Measurements from ENCODE around the gene DHX8. TPM values are rescaled to one million over a fixed set of nuclear protein-coding genes. Genes with fewer than 3 reads are reported as not detected.

The DHX8 gene
- total and polyA plus RNA-seq, 2 of the 8 experiments (the other 6 are each of a cell fraction or from before 2014, with no cell fraction given): 30.5 to 59.4 TPM

DNA sequence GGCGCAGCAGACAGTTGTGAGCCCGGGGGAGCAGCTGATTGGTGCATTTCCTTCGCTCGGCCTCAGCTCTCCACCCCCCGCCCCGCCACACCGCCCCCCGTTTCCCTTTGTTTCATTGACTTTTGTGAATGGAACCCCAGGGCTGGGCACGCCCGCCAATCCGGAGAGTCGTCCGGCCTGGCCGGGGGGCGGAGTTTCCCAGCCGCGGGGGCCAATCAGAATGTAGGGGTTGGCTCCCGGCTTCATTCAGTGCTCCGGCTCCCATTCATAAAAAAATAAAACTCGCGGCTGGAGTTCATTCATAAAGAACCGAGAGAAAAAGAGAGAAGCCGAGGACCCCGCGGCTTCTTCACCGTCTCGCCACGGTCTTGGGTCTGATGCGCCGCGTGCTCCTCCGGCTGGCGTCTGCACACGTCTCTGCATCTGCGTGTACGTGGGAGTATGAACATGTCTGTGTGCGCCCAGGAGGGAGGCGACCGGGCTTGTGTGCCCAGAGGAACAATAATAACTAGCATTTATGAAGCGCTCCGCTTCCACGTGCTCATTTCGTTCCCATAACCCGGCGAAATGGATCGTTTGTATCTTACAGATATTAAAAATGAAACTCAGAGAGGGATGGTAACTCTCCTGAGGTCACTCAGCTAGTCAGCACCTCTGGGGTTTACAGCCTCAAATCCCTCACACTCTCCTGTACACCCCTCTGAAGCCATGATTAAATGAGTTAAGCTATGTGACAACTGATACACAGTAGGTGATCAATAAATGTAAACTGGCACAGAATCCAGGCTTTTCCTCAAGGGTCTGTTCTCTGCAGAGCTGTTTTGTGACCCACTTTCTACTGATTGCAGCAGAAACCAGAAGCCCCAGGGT, 62.8 kb downstream of the DHX8 start, which contains the start of gene ETV4:
Gene ETV4, minus strand, starts transcription at position 22 of the 870 bp plus-strand sequence. CDS start 723 bp downstream, outside the sequence.
- FAIRE-seq: no peak
- Histone ChIP-seq H3K9me3 (ENCODE audit: insufficient read depth in 2 of 2, low read depth in 1 of 2, low read length in 1 of 2) (no peaks in the 10 kb centered on the region), H3K23me2 (ENCODE audit: low read depth, low read length) (peaks cover 19% of the 10 kb centered on the region), H3K18ac (ENCODE audit: extremely low read depth, low read length) (peak within 1 kb of the TSS; percentile 82), H3K23ac (ENCODE audit: insufficient read length) (no peak within 1 kb of the TSS), H3K14ac (ENCODE audit: insufficient read length) (no peak within 1 kb of the TSS), H2BK120ac (replicated peaks; ENCODE audit: low read depth, low read length) (no peak within 1 kb of the TSS), H3K27ac (ENCODE audit: low read depth, low read length) (peak within 1 kb of the TSS; percentile 82; the same call in 1 of the 2 replicates), H2BK20ac (ENCODE audit: low read length) (0 out of 2 replicates have a peak within 1 kb of the TSS, but pooled peaks have one; percentile 32), H2AK5ac (ENCODE audit: low read depth, low read length) (no peak within 1 kb of the TSS), H3K36me3 (ENCODE audit: control insufficient read depth in 2 of 4, insufficient read depth in 4 of 4, low read length in 3 of 4) (no peaks in the 10 kb centered on the region), H3K4ac (replicated peaks; ENCODE audit: insufficient read length, low read depth, low read length) (peak within 1 kb of the TSS; percentile 79), H3K79me2 (ENCODE audit: control insufficient read depth in 1 of 2, insufficient read depth in 2 of 2, low read length in 2 of 2) (peaks cover 16 to 32% of the 10 kb centered on the region in 2 experiments; a peak in 3 of 4 replicates), H4K5ac (ENCODE audit: insufficient read length, low read depth, low read length) (no peak within 1 kb of the TSS), H4K8ac (ENCODE audit: extremely low read depth, insufficient read depth, low read length) (peak within 1 kb of the TSS; percentile 96), H3K4me2 (ENCODE audit: insufficient read depth in 1 of 2, low read depth in 2 of 2, low read length in 2 of 2) (peak within 1 kb of the TSS; percentile 78 to 88), H2BK15ac (ENCODE audit: low read length) (peak within 1 kb of the TSS; percentile 81; the same call in 1 of the 2 replicates), H3K4me3 (ENCODE audit: extremely low read depth in 1 of 4, insufficient read depth in 2 of 4, low read depth in 3 of 4, low read length in 4 of 4) (peak within 1 kb of the TSS; percentile 56 to 71 (median 64)), H2BK5ac (ENCODE audit: low read depth, low read length) (peak within 1 kb of the TSS; percentile 95), H3K27me3 (replicated peaks in 1 of 4; ENCODE audit: control insufficient read depth in 3 of 4, extremely low read depth in 1 of 4, insufficient read depth in 3 of 4, low read length in 3 of 4) (peaks cover 0 to 12% (median 7%) of the 10 kb centered on the region in 4 experiments; a peak in 5 of 7 replicates), H2AFZ (ENCODE audit: low read length) (no peak within 1 kb of the TSS), H4K91ac (replicated peaks; ENCODE audit: insufficient read length, low read length) (peak within 1 kb of the TSS; percentile 62), H3K4me1 (replicated peaks in 1 of 4; ENCODE audit: control insufficient read depth in 3 of 4, insufficient read depth in 4 of 4, low read length in 3 of 4) (peaks cover 24 to 35% (median 30%) of the 10 kb centered on the region in 4 experiments), H4K20me1 (replicated peaks in 1 of 2; ENCODE audit: control insufficient read depth in 1 of 2, insufficient read depth in 2 of 2, low read length in 2 of 2) (no peaks in the 10 kb centered on the region), H2BK12ac (ENCODE audit: low read depth, low read length) (peak within 1 kb of the TSS; percentile 93), H3K56ac (replicated peaks; ENCODE audit: insufficient read length, low read depth, low read length) (peak within 1 kb of the TSS; percentile 66), H3K9ac (replicated peaks in 1 of 4; ENCODE audit: extremely low read depth in 1 of 4, low read depth in 3 of 4, low read length in 3 of 4) (peak within 1 kb of the TSS; percentile 63 to 73 (median 68)), H3K79me1 (ENCODE audit: low read depth, low read length) (peaks cover 11% of the 10 kb centered on the region)
- 3% methylated on average over 37 of the region's 46 CpGs; no CpG with 5 or more reads in 1 of the 2 experiments for WGBS, 2 experiments (ENCODE audit: extremely low coverage in 1 of 2, insufficient coverage in 1 of 2, insufficient read length in 1 of 2, insufficient replicate concordance in 2 of 2, low coverage in 1 of 2, low lambda C conversion rate in 2 of 2, missing lambda C conversion rate in 1 of 2)
- POLR2A ChIA-PET (ENCODE audit: partially characterized antibody): interaction anchor here (0.6 to 12.8 kb wide), 15 partner anchors 8 to 229 kb away, joined by 3 to 345 read pairs (median 3); no protein-coding TSS in a partner anchor
- peak; percentile 84 to 96 for DNase-seq (ENCODE audit: low read depth in 1 of 2, low spot score in 2 of 2)
- CTCF ChIA-PET (ENCODE audit: partially characterized antibody): interaction anchor here (0.7 to 2.2 kb wide), 14 partner anchors 9 to 215 kb away, joined by 3 to 10 read pairs (median 4); no protein-coding TSS in a partner anchor
- no peak for TF ChIP-seq KDM4A (IDR thresholded peaks at IDR 0.05; ENCODE audit: low read depth, low read length, severe bottlenecking)
- no peak; a peak in 1 of 4 replicates for TF ChIP-seq SIN3A (conservative IDR thresholded peaks at IDR 0.05 in 1 of 2, IDR thresholded peaks at IDR 0.05 in 1 of 2; ENCODE audit: low read depth in 1 of 2, low read length in 2 of 2)
- peak; percentile 76 for TF ChIP-seq KDM1A (IDR thresholded peaks at IDR 0.05; ENCODE audit: borderline replicate concordance, low read length)
- no peak for TF ChIP-seq MAFK (IDR thresholded peaks at IDR 0.05; ENCODE audit: low read depth, low read length)
- TF ChIP-seq CHD1 (IDR thresholded peaks at IDR 0.05; ENCODE audit: low read depth, low read length): no peak
- peak; percentile 24; the same call in 1 of the 2 replicates for TF ChIP-seq TAF1 (IDR thresholded peaks at IDR 0.05; ENCODE audit: low read depth, low read length)
- 0 out of 3 replicates have a peak, but pooled peaks of 1 of the 2 experiments have one; percentile 1 for TF ChIP-seq POLR2A (IDR thresholded peaks at IDR 0.05; ENCODE audit: control extremely low read depth in 1 of 2, low read depth in 2 of 2, low read length in 2 of 2)
- TF ChIP-seq BACH1 (IDR thresholded peaks at IDR 0.05; ENCODE audit: low read length): no peak
- TF ChIP-seq GABPA (IDR thresholded peaks at IDR 0.05; ENCODE audit: borderline replicate concordance, insufficient read depth, low read length): no peak
- no peak for TF ChIP-seq CHD2 (IDR thresholded peaks at IDR 0.05; ENCODE audit: low read length)
- peak; percentile 11; the same call in 1 of the 2 replicates for TF ChIP-seq SP1 (IDR thresholded peaks at IDR 0.05; ENCODE audit: low read depth, low read length)
- TF ChIP-seq POU5F1 (IDR thresholded peaks at IDR 0.05; ENCODE audit: low read depth, low read length): no peak

All from H1 (cell line).